ENCODE measurements around the gene CHIA.

CHIA gene

DNA sequence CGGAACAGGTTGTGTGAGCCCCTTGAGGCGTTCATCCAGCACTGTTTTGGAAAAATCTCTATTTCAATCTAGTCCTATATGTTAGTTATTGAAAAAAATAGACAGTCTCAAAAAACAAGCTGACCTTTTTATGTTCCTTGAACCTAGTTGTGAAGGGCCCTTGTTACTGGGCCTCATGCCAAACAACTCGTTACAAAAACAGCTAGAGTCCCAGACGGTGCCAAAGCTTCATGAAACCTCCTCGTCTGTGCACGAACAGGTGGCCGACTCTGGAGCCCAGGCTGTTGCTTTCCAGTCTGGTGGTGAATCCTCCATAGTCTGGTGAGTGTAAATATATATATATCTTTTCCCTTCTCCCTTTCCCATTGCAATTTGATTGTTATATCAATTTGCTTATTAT, at the start of gene CHIA:
CHIA (plus strand) TSS at position 222 of the 400 bp plus-strand sequence. CDS start 19,617 bp downstream, outside the sequence.
- DNase-seq (ENCODE audit: low read depth): no peak

DNA sequence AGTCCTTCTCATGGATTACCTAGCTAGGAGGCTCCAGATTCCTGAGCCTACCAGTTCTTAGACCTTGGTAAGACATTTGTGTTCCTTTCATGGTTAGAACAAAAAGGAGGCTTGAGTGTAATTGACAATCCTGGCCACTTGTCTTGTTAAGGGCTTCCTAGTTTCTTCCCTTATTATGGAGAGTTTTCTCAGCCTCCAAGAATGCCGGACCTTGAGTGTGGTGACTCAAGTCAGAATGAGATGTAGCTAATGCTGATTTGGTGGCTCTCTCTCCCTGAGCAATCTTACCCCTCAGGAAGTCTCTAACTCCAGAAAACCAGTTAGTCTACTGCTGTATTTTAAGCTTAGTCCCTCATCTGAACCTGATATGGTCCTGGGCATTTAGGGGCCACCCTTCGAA, 48.9 kb upstream of the CHIA start:
- DNase-seq (ENCODE audit: low read depth): no peak

DNA sequence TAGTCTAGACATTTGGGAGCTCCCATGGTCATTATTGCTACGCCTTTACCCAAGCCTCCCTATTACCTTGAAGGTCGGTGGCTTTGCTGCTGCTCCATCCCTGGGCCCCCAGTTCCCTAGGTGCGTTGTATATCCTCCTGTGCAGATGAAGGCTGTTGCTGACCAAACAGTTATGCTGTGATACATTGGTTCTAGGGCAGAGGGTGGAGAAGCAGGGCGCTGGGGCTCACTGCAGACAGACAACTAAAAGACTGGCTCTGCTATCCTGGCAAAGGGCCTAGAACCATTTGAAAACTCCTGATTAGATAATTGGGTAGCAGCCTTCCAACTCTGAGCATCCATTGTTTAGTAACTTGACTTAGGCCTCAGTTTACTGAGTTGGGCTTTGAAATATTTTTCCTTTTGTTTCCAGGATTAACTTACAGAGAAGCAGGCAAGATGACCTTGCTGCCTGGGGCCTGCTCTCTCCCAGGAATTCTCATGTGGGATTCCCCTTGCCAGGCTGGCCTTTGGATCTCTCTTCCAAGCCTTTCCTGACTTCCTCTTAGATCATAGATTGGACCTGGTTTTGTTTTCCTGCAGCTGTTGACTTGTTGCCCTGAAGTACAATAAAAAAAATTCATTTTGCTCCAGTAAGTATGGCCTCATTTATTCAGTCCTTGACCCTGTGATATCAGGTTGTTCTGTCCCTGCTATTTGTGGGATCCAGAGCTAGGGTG, 47.7 kb upstream of the CHIA start:
- no peak for DNase-seq (ENCODE audit: low read depth)

DNA sequence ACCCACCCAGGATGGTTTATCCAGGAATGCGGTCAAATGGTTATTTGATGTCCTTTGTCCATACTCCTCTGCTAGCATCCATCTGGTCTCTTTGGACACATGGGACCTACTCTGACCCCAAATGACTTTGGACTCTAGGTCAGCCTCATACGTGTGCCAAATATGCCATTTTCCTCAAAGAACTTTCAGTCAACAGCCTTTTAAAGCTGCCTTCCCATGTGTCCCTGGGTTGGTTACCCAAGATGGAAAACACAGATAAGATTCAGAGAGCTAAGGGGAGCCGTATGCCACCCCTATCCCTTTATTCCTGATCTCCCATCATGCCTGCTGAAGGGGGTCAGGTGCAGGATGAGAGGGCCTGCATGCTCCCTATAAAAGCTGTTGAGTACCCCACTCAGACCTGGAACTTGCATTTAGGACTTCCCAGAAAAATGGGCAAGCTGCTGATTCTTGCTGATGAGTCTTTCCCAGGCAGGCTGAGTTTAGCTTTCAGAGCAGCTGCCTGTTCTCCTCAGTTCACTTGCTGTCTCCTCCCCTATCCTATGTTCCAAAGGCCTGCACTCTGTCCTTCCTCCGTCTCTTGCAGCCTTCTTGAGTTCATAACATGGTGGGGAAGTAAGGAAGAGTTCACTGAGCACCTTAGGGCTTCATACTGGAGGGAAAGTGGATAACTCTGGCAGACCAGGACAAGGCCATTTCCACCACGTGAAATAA, 43.4 kb upstream of the CHIA start:
- DNase-seq (ENCODE audit: low read depth): no peak

DNA sequence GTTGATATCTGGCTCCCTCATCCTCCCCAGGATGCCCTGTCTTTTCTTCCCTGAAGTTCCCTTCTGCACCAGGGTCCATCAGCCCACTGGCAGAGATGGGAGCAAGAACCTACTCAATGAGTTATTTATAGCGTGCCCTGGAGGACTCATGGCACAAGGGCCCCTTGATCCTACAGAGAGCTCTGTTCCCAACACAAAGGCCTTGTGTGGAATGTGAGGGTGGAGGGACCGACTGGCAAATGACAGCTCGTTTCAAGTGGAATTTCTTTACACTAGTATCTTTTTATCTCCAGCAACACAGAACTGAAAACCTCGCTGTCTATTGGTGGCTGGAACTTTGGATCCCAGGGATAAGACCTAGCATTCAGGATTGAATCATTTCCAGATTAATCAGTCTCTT, 40.7 kb upstream of the CHIA start:
- no peak for DNase-seq (ENCODE audit: low read depth)

DNA sequence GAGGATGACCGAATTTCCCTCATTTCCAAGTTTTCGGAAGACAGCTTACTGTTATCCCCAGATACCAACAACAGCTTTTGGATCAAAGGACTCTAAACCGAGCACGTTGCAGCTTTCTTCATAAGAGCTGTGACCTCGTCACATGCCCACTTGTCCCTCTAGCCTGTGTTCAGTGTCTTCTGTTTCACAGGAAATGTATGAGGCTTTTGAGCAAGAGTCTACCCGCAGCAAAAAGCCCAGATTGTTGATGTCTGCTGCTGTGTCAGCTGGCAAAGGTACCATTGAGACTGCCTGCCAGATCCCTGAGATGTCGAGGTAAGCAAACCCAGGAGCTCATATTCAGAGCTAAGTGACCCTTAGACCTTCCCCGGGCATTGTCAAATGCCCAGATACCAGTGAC, 39.1 kb upstream of the CHIA start:
- no peak for DNase-seq (ENCODE audit: low read depth)

DNA sequence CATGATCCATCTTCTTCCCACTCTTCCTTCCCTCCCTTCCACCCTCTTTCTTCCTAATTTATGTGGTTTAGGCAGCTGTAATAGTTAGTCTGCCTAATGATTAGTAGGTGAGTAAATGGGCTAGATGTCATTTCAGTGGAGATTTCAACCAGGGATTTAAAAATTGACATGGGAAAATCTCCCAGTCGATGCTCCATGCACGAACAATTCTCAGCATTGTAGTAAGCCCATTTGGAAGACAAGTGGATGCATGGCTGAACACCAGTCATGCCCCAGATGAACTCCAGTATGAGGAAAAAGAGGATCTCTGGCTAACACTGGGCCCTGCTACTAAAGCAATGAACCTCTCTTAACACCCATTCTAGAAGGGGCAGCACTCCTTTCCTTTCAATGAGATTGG, 37.9 kb upstream of the CHIA start:
- DNase-seq (ENCODE audit: low read depth): no peak

DNA sequence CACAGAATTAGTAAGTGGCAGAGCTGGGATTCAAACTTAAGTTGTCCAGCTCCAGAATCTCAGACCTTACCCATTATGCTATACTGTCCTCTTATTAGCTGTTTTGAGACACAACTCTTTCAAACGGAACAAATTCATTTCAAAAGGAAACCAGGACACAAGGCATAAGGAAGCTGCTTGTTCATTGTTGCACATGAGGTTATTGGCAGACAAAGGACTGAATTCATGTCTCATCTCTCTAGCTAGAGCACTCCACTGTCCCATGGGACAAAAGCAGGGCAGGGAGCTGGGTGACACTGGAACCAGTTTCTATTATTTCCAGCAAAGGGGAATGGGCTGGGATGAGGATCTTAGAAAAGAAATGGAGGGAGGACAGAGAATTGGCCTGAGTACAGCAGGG, 36.8 kb upstream of the CHIA start:
- DNase-seq (ENCODE audit: low read depth): no peak

DNA sequence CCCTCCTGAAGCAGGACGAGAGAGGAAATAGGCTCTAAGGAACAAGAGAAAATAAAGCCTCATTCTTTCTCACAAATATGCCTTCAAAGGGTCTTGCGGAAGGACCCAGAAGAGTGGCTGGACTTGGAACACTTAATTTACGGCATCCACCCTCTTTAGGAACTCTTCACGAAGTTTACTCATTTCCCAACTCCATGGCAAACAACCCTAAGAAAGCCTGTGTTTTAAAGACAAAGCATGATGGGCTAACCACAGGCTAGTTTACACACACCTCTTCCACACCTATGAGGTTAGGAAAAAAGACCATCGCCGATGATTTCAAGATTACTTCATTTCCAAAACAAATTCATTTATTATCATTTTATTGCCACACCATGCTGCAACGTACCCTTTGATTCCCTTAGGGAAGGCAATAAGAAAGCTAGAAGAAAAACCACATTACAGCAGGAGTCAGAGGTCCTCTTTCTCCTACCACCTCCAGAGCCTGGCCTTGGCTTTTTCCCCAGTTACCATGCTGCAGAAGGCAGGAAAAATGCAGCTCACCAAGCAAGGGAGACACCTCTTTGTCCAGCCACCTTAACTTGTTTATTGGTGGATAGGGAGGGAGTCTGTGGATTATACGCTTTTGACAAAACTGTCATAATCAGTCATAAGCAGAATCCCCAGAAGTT, 33.5 kb upstream of the CHIA start:
- no peak for DNase-seq (ENCODE audit: low read depth)

DNA sequence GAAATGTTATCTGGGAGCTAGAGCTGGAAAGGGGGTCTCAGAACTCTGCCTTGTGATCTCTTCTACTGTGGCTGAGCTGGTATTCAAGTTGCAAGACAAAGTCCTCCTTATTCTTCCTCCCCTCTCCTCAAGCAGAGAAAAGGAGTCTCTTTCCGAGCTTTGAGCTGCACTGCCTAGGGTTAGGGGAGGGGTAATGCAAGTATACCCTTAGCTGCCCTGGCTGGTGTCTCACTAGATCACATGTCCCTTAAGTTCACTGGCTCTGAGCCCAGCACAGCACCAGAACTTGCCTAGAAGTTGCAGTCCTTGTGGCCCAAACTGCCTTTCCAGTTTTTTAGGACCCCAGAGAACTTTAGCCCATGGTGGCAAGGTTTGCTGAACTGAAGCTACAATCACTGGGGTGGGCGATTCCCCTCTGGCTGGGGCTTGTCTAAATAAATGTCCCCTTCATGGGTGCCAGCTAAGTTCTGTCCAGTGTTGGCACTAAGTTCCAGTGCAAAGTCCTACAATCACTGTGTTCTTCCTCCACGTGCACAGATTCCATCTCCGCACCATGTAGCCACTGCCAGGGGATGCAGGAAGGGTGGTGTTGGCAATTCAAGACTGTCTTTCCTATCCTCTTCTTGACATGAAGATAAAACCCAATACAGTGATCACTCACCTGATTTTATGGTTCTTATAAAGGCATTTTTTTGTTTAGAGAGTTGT, 22.7 kb upstream of the CHIA start:
- no peak for DNase-seq (ENCODE audit: low read depth)

DNA sequence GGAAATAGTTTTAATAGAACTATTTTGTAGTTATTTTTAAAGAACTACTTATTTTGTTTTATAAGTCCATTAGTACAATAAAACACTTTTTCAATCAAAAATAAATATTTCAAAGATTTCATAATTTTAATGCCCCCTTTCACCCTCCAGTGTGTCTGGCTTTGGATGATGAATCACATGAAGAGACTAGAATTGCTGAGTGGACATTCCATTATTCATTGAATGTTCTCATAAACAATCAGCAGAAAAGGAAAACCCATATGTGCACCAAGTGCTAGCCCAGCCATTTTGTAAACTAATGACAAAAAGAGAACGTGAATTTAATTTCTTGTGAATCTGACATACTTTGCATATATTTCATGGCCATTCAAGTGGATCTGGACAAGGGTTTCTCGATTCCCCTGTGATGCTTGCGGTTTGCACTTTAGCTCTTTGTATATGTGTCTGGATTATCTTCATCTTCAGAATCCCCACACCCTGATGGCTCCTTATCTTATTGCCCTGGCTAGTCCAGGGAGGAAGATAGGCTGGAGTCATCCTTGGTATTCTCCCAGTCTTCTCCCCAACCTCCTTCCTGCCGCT, 20.7 kb upstream of the CHIA start:
- DNase-seq (ENCODE audit: low read depth): no peak

DNA sequence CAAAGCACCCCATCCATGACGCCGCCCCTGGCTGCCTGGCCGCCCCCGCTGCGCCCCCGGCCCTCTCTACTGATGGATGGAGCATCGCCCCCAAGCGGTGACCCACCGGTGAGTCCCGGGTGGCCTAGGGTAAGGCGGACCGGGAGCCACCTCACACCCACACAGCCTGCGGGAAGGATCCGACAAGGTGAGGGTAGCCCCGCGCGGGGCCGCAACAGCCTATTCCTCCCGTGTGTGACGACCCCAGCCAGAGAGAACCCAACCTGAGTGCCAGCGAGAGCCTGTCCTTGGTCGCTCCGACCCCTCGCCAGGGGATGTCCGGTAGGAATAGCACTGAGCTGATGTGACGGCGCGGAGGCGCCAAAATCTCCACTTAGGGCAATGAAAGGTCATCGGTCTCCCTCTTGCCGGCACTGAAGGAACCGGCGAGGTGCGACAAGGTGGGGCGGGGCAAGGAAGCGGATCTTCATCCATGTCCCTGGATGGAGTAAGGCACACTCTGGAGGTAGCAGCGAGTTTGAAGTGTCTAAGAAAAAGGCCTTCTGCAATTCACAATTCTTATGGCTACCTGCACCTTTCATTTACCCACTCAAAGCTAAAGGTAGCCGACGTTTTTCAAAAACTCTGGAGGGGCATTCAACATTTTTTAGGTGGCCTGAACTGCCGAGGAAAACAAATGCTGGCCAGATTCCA, 19.7 kb upstream of the CHIA start:
- DNase-seq (ENCODE audit: low read depth): no peak

DNA sequence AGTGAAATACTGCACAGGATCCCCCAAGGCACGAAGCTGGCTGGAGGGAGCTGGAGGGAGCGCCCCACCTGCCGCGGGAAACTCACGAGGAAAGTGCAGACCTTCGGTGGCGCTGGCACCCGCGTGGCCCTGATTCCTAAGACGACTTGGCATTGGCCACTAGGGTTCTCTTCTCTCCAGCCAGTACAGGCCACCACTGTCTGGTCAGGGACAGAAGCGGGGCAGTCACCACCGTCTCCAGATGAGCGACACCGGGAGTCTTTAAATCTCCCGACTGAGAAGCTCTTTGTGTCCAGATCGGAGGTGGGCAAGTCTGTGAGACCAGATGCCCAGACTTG, 19.2 kb upstream of the CHIA start:
- DNase-seq (ENCODE audit: low read depth): no peak

DNA sequence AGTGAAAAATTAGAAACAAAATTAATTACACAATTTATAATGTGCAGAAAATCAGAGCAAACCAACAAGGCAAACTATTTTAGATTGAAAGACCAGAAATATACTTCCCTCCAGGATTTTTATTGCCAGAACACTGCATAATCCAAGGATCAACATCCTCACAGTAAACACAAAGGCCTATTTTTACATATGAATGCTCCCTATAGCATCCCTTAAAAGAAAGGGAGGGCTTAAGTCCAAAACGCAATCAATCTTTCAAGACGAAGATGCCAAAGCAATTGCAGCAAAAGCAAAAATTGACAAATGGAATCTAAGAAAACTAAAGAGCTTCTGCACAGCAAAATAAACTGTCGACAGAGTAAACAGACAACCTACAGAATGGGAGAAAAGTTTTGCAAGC, 18.6 kb upstream of the CHIA start:
- DNase-seq (ENCODE audit: low read depth): no peak

DNA sequence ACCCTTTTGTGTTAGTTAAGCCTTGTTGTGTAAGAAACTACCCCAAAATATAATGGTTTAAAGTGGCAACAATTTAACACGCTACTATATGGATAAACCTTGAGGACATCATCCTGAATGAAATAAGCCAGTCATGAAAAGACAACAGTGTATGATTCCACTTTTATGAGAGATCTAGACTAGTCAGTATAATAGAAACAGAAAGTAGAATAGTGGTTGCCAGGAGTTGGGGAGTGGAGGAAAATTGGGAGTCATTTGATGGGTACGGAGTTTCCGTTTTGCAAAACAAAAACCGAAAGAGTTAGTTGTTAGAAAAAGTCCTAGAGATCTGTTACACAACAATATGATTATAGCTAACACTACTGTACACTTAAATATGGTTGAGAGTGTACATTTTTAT, 16.0 kb upstream of the CHIA start:
- no peak for DNase-seq (ENCODE audit: low read depth)

DNA sequence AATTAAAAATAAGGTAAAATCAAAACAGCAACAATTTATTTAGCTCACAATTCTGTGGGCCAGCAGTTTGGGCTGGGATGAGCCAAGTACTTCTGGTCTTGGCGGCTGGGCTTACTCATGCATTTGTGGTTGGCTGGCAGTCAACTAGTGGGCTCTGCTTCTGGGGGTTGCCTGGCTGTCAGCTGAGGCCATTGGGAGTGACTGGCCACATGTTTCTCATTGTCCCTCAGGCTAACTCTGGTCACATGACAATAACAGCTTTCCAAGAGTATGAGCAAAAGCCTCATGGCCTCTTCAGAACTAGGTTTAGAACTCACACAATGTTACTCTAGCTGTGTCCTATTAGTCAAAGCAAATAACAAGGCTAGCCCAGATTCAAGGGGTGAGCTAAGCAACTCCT, 15.6 kb upstream of the CHIA start:
- no peak for DNase-seq (ENCODE audit: low read depth)

DNA sequence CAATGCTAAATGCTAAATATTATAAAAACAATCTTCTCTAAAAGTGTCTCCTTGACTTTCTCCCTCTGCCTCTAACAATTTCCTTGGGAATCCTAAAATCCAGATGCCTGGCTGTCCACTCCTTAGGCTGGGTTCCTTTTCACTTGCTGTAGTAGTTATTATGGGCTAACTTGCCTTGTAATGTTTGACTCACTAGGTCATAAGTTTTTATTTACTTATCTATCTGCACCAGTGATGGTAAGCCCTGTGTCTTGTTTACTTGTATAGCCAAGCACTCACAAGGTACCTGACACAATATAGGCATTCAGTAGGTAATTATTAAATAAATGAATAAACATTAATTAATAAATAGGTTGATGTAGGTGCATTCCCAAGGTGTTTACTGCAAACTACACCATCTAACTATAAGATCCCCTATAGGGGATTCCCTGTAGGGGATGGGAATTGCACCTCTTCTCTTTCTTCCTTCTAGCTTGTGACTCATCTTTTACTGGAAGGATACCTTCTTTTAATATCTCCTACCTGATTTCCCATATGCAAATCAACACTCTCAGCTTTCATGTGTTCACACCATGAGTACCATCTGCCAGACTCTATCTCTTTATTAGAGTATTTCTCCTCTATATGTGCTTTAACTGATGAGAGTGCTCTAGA, 14.7 kb upstream of the CHIA start:
- DNase-seq (ENCODE audit: low read depth): no peak

DNA sequence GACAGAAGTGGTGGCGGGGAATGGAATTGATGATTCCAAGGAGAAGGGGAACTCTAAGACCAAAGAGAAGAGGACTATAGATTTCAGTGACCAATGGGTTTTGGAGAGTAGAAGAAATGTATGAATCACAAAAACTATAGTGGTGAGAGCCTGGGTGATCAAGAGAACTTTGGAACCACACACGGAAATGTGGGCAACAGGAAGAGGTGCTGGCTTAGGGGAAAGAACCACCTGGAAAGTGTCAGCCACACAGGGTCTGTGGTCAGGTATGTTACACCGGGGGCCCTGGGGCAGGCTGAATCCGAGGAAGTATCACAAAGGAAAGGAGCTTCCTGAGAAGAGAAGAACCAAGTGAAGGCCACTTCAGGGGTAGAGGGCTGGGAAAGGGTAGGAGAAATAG, 11.5 kb upstream of the CHIA start:
- no peak for DNase-seq (ENCODE audit: low read depth)

DNA sequence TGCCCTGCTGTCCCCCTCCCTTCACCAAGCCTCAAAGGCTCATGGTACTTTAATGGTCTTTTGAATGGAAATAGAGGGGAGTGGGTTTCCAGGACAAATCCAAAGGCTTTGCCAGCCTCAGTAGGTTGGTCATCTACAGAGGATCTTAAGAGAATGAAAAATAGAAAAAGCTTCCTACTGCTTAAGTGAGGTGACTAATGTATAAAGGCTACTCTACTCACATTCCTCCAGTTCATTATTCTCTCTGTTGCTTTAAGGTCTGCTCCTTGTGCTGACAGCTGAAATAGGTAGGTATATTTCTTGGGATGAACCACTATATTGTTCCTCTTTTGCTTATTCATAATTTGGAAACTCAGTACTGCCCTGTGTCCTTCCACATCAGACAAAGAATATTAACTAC, 10.4 kb upstream of the CHIA start:
- DNase-seq (ENCODE audit: low read depth): no peak

DNA sequence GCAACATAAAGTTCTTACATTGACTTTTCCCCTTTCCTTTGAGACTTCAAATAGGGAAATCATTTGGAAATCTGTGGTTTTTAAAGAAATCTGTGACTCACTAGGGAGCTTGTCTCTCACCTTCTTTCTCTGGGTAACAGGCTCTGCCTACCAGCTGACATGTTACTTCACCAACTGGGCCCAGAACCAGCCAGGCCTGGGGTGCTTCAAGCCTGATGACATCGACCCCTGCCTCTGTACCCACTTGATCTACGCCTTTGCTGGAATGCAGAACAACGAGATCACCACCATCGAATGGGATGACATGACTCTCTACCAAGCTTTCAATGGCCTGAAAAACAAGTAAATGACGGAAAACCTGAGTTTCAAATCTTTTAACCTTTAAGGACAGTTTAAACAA, 9.2 kb upstream of the CHIA start:
- DNase-seq (ENCODE audit: low read depth): no peak

DNA sequence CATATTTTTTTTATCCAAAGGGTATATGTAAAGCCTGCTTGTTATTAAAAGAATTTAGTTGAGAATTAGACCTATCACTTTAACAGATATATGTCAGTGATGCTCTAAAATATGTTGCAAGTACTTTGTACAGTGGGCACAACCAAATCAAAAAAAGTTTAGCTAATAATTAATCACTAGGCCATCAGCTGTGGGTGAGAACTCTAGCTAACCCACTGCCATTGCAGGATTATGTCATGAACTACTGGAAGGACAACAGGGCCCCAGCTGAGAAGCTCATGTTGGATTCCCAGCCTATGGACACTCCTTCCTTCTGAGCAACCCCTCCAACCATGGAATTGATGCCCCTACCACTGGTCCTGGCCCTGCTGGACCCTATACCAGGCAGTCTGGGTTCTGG, 6.8 kb upstream of the CHIA start:
- no peak for DNase-seq (ENCODE audit: low read depth)
